Stimulated activated CD4-positive, alpha-beta T cell treated with anti-CD3 and anti-CD28 coated beads, Interleukin-4, amount 100 ng/mL, for 24 hours (primary cell): ENCODE measurements around the gene TMPRSS12.
"Not testable (repeated sequence)": the region's sequence is repeated elsewhere in the genome, so short reads cannot be mapped to it uniquely, and the experiment has no call there.

ENCODE experiments used
- DNase-seq: peaks from one replicate; pipeline ENCODE4 v3.0.0-alpha.2; 2020

The TMPRSS12 gene

GRCh38 chr12:50927356-50927755 is 84.6 kb downstream of the TMPRSS12 start:
- DNase-seq: no peak

- DNase-seq: no peak
Measured at GRCh38 chr12:50927766-50928224, 85.1 kb downstream of the TMPRSS12 start.

- no peak for DNase-seq
Measured at GRCh38 chr12:50928392-50928791, 85.7 kb downstream of the TMPRSS12 start.

GRCh38 chr12:50929831-50930230 is 87.1 kb downstream of the TMPRSS12 start:
- no peak for DNase-seq

- not testable (repeated sequence) for DNase-seq
Measured at GRCh38 chr12:50930477-50930876, 87.8 kb downstream of the TMPRSS12 start.

- no peak for DNase-seq
Measured at GRCh38 chr12:50932787-50933280, 90.1 kb downstream of the TMPRSS12 start.

- DNase-seq: no peak
Measured at GRCh38 chr12:50933459-50934124, 90.9 kb downstream of the TMPRSS12 start.

- DNase-seq: no peak
Measured at GRCh38 chr12:50934371-50934851, 91.7 kb downstream of the TMPRSS12 start.

GRCh38 chr12:50934981-50935807 is 92.5 kb downstream of the TMPRSS12 start:
- DNase-seq: no peak

GRCh38 chr12:50936821-50937530 is 94.2 kb downstream of the TMPRSS12 start:
- DNase-seq: no peak
